ENCODE results near the gene AKNA.

Gene AKNA

DNA sequence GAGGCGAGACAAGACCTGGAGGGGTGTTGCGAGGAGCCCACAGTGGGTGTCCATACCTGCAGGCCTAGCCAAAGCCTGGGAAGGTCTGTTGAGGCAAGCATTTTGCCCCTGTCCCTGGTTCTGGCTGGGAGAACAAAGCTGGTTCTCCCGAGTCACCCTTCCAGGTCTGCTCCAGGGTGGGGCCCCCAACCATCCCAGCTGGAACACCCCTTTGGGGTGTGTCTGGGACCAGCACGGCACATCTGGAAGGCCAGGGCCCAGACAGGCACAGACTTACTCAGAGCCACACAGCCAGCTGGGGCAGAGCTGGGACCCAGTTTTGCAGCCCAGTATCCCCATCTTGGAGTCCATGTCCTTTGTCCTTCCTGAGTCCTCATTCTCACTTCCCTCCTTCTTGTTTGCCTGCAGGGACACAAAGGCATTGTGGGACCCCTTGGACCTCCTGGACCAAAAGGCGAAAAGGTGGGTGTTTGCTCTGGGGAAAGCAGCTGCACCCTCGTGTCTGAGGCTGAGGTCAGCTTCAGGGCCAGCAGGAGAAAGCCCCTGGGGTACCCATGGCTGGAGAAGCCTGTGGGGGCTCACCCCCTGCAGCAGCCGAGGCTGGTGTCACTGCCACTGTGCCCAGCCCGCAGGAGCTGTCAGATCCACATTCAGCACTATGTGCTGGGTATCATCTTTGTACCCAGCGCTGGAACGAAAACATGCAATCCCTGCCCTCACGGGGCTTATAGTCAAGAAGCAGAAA is 103.3 kb downstream of the AKNA start:
- ChIA-PET CTCF (interaction anchor here (0.6 to 18.7 kb wide), 6 partner anchors 10 to 201 kb away, joined by 3 to 686 read pairs (median 90); partner anchors contain the start of gene COL27A1), POLR2A (no interaction called here)
- no peak for TF ChIP-seq CTCF (IDR thresholded peaks at IDR 0.05; ENCODE audit: insufficient read depth, low read length, missing control alignments)
- H3K4me3 ChIP-seq (ENCODE audit: low read depth, low read length): no peak overlapping the region
- DNase-seq (ENCODE audit: low read depth, low spot score): no peak

Data from AG04449 (cell line).